Activated CD8-positive, alpha-beta memory T cell treated with anti-CD3 and anti-CD28 coated beads, Interleukin-2, amount 50 U/mL, for 1 hour (primary cell): ENCODE results near the gene FKBP4.

Experiments used
- DNase-seq: peaks from one replicate; pipeline ENCODE4 v3.0.0-alpha.2; 2020; ENCODE audit errors: extremely low read depth

The FKBP4 gene

GRCh38 chr12:2783936-2784600, 10.7 kb upstream of the FKBP4 start:
- no peak for DNase-seq

- no peak for DNase-seq
These were observed 9.8 kb upstream of the FKBP4 start for GRCh38 chr12:2785017-2785416.

GRCh38 chr12:2791089-2791488, 3.7 kb upstream of the FKBP4 start:
- no peak for DNase-seq

GRCh38 chr12:2792671-2793500, 1.9 kb upstream of the FKBP4 start:
- DNase-seq: no peak

GRCh38 chr12:2793561-2793960, 1.2 kb upstream of the FKBP4 start:
- no peak for DNase-seq

DNA sequence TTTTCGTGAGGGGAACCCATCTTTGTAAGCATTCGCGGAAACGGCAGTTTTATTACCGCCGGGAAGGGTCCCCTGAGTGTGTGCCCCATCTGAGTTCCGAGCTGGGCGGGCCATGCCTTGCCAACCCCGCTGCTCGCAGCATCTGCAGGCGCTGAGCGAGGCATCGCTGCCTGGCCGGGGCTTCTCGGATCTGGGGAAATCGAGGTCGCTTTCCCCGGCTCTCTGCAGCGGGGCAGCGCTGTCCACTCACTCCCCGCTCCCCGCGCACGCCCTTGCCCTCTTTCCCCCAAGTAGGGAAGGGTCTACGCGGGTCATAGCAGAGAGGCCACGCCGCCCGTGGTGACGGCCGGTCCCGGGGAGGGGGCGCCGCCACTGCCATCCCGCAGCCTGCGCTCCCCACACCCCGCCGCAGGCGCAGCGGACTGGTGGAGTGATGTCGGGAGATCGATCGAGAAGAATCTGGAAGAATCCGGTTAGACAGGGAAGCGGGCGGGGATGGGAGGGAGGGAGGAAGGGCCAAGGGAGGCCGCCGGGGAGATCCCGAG, 507 bp upstream of the FKBP4 start:
- no peak for DNase-seq

GRCh38 chr12:2795291-2796186, 769 bp downstream of the FKBP4 start:
- DNase-seq: no peak

GRCh38 chr12:2796187-2796666, 1.5 kb downstream of the FKBP4 start:
- DNase-seq: no peak

GRCh38 chr12:2797721-2798418, 3.1 kb downstream of the FKBP4 start:
- no peak for DNase-seq

- DNase-seq: no peak
These were observed 5.3 kb downstream of the FKBP4 start for GRCh38 chr12:2800046-2800570.

DNA sequence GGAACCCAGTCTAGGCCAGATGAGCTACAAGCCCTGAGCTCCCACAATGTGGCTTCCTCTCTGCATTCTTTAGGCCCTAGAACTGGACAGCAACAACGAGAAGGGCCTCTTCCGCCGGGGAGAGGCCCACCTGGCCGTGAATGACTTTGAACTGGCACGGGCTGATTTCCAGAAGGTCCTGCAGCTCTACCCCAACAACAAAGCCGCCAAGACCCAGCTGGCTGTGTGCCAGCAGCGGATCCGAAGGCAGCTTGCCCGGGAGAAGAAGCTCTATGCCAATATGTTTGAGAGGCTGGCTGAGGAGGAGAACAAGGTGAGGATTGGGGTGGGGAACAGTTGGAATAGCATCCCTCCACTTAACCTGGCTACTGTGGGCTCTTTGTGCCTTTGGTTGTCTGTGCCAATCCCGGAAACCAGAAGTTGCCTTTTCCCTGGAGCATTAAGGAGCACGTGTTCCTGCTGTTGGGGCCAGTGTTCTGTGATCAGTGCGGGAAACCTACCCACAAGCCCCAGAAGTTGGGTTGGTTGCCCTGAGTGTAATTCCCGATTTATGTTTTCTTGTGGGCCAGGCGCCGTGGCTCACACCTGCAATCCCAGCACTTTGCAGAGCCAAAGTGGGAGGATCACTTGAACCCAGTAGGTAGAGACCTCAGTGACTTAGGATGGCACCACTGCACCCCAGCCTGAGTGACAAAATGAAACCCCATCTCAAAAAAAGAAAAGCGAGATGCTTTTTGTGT, 6.4 kb downstream of the FKBP4 start:
- no peak for DNase-seq

DNA sequence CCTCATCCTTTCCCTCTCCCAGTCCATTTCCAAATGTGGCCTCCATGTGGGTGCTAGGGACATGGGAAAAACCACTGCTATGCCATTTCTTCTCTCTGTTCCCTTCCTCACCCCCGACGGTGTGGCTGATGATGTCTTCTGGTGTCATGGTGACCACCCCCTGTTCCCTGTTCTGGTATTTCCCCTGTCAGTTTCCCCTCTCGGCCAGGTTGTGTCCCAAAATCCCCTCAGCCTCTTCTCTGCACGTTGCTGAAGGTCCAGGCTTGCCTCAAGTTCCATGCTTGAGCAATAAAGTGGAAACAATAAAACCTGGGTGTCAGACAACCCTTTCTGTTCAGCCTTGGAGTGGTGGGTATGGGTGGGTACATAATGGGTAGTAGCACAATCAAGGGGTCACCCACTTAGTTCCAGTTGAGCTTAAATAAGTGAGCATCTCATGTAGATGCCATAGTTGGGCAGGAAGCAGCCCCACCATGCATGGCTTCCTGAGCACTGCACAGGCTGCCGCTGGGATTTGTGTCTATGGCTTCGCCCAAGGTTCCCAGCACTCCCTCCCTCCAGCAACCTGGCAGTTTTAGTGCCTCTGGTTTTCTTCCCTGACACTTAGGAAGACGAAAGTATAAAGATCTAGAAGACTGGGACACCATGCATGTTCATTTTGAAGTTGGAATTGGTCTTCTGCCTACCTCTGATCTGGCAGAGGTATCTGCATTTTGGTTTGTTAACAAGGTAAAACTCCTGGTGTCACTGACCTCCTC, 9.0 kb downstream of the FKBP4 start:
- no peak for DNase-seq

DNA sequence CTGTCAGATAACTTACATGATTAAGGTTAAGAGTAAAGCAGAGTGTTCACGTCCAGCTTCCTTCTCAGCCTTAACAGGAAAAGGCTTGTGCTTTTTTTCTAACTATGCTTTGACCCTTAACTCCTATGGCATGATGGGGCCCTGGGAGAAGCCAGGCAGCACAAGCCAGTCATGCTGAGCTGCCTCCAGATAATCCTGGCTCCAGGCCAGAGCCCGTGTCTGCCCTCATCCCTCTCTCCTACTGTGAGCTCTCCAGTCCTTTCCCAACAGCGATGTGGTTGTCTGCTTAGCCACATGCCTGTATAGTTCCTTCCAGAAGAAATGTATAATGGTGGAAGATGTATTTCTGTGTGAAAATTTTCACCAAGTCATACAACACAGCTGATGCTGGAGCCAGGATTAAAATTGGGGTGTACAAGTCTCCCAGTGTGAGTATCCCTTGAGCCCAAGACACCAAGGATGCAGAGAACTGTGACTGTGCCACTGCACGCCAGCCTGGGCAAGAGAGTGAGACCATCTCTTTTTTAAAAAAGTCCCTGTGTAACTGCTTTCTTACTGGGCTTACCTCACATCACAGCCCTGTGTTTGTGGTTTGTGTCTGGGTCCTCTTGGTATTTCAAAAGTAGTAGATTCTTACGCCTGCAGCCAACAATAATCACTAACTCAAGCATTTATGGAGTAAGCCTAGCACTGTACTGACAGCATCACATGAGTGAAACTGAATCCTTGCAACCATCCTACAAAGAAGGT, 9.8 kb downstream of the FKBP4 start:
- DNase-seq: no peak

DNA sequence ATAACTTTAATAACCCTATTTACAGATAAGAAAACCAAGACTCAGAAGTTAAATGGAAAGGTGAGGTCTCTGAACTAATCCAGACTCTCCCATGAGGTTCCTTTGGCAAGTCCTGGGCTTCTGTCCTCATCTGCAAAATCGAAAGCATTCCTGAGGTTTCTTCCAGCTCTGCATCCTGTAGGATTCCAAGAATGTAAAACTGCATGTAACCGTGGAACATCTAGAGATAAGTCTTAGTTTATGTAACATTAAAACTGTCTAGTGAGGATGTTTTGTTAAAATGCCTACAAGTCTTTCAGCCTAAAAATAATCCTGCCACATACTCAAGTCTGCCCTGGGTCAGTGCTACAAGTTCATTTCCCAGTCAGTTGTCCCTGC, 10.4 kb downstream of the FKBP4 start:
- DNase-seq: no peak

- no peak for DNase-seq
These were observed 11.9 kb downstream of the FKBP4 start for GRCh38 chr12:2806700-2807099.

DNA sequence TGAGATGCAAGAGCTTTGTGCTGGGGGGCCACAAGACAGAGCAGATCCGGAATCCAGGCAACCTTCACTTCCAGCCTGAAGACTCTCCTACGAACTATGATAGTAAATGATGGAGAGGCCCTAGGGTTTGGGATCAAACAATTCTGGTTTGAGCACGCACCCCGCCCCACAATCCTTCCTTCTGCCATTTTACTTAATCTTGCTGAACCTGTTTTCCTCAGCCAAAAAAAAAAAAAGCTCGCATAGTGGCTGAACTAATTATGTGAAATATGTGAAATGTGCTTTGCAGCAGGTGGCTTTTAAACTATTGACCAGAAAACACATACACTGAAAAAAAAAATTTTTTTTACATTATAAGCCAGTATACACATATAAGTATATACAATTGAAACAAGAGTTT, 17.0 kb downstream of the FKBP4 start:
- no peak for DNase-seq

DNA sequence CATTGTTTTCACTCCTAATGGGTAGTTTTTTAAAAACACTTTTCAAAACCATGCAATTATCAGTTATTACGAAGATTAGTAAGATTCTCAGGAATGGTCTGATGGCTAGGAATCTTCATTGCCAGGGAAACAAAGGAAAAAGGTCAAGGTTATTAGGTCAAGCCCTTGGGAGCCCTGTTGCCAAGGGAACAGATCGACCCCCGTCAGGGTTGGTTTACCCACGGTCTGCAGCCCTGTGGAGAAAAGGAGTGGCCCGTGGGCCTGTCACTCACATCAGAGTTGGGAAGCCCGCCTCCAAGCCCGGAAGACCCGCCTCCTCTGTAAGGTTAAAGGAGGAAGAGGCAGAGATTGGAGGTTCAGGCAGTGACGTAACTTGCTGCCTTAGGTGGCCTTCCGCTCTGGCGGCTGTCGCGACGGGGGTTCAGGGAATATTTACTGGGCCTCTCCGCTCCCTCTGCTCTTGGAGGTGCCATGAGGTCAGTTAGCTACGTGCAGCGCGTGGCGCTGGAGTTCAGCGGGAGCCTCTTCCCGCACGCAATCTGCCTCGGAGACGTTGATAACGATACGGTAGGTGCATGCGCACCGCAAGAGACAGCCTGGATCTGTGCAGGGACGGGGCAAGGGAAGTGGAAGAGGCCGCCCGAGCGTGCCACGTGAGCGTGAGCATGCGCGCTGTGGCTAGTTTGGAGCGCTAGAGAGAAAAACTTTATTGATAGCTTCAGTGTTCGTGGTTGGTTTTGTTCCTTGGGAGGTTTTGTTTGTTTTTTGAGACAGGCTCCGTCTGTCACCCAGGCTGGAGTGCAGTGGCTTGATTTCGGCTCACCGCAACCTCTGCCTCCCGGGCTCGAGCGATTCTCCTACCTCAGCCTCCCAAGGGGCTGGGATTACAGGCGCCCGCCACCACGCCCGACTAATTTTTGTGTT, 17.8 kb downstream of the FKBP4 start, which contains the start of gene ITFG2:
Gene ITFG2, plus strand, starts transcription at position 379 of the 924 bp plus-strand sequence. Its CDS starts 93 bp downstream, at position 472.
- DNase-seq: peak; percentile 91
